ENCODE results near the gene CELSR3.
A peak's percentile ranks its signal among the peaks of the same experiment; 100 is the strongest.

The CELSR3 gene

DNA sequence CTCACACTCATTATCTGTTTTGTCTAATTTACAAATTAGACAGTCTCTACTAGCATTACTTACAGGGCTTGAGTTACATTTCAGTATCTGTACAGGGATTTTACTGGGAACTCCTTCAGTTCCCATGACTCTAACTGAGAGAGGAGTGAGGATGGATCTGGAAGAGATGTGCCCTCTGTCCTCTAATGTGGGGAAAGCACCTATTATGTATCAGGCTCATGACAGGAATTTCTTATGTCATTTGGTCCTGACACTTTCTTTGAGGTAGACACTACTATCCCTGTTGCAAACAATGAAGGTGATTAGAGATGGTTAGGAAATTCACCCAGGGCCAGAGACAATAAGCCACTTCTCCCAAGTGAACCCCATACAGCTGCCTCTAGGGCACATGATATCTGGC, 33.9 kb upstream of the CELSR3 start:
- Histone ChIP-seq H3K36me3 (ENCODE audit: control insufficient read depth, insufficient read depth, low read length) (peaks cover 93% of the 10 kb centered on the region), H3K27ac (ENCODE audit: low read depth, low read length, severe bottlenecking) (peak overlapping the region; percentile 16), H3K4me3 (ENCODE audit: extremely low read depth, insufficient read depth, low read length, poor library complexity, severe bottlenecking) (no peak overlapping the region), H3K4me1 (ENCODE audit: control insufficient read depth, insufficient read depth, low read length, poor library complexity, severe bottlenecking) (peaks cover 27% of the 10 kb centered on the region), H3K9me3 (ENCODE audit: control insufficient read depth, low read length) (no peaks in the 10 kb centered on the region)

DNA sequence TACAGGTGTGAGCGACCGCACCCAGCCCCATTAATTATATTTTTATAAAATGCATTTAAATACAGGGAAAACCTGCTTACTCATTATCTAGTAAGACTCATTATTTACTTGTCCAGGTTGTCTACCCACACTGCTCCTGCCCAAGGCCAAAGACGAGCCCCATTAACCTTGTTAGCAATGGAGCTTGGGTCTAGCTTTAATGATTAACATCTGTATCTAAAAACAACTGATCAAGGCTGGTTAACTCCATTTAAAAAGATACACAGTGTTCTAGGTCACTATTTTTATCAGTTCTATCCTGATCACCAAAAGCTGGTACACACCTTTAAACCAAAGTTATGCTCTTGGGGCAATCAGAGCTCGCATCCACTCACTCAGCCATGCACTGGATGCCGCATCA, 33.5 kb upstream of the CELSR3 start:
- Histone ChIP-seq H3K36me3 (ENCODE audit: control insufficient read depth, insufficient read depth, low read length) (peaks cover 93% of the 10 kb centered on the region), H3K4me3 (ENCODE audit: extremely low read depth, insufficient read depth, low read length, poor library complexity, severe bottlenecking) (no peak overlapping the region), H3K4me1 (ENCODE audit: control insufficient read depth, insufficient read depth, low read length, poor library complexity, severe bottlenecking) (peaks cover 27% of the 10 kb centered on the region), H3K27ac (ENCODE audit: low read depth, low read length, severe bottlenecking) (peak overlapping the region; percentile 16), H3K9me3 (ENCODE audit: control insufficient read depth, low read length) (no peaks in the 10 kb centered on the region)
- 94 to 100% methylated on average over 2 to 3 of the region's 5 CpGs for WGBS, 2 experiments (ENCODE audit: insufficient coverage in 2 of 2)

DNA sequence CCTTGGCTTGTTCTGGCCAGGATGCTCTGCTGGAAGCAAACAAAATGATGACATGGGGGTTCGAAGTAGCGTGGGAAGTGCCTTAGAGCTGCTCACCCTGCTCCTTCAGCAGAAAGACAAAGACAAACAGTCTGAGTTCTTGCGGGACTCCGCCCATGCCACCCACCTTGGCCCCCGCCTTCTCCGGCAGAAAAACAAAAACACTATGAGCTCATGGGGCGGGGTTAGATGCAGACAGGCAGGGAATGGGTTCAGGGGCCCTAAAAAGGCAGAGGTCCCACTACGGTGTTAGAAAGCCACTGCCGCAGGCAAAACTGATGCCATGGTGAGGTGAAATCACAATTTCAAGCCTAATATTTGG, 32.7 kb upstream of the CELSR3 start:
- Histone ChIP-seq H3K9me3 (ENCODE audit: control insufficient read depth, low read length) (no peaks in the 10 kb centered on the region), H3K4me1 (ENCODE audit: control insufficient read depth, insufficient read depth, low read length, poor library complexity, severe bottlenecking) (peaks cover 27% of the 10 kb centered on the region), H3K4me3 (ENCODE audit: extremely low read depth, insufficient read depth, low read length, poor library complexity, severe bottlenecking) (peak overlapping the region; percentile 29), H3K27ac (ENCODE audit: low read depth, low read length, severe bottlenecking) (peak overlapping the region; percentile 93), H3K36me3 (ENCODE audit: control insufficient read depth, insufficient read depth, low read length) (peaks cover 93% of the 10 kb centered on the region)
- 39 to 42% methylated on average over 2 to 6 of the region's 9 CpGs for WGBS, 2 experiments (ENCODE audit: insufficient coverage in 2 of 2)

DNA sequence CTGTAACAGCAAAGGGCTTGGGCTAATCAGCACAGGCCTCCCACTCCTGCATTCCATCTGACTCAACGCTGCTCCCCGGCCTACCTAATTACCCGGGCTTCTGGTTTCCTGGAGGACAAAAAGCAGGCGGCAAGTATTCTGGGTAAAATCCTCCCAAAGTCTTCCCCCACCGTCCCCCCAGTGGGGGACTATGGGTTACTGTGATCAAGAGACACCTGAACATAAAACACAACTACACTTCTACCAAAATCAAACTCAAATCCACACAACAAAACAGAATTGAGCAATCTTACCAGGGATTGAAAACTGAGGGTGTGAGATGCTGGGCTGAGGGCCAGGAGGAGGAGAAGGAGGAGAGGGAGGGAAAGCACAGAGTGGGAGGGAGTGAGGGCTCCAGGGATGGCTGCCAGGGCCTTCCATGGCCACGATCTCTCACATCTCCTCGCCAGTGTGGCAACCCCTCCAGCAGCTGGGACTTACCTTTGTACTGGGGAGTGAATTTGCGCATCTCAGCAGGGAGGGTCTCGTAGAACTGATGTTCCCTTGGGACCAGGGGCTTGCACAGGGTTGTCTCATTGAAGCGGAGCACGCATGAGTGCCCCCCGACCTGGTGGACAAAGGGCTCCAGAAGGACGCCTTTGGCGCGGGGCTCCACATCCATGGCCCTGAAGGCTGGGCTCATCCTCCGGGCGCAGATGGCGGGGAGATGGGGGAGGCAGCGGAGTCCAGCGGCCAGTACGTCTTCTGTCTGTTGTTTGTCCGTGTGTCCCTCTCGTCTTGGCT, 32.1 kb upstream of the CELSR3 start:
- peaks cover 27% of the 10 kb centered on the region for H3K4me1 ChIP-seq (ENCODE audit: control insufficient read depth, insufficient read depth, low read length, poor library complexity, severe bottlenecking)
- H3K4me3 ChIP-seq (ENCODE audit: extremely low read depth, insufficient read depth, low read length, poor library complexity, severe bottlenecking) = peak overlapping the region; percentile 29
- 71 to 79% methylated on average over 14 to 18 of the region's 23 CpGs for WGBS, 2 experiments (ENCODE audit: insufficient coverage in 2 of 2)
- H3K36me3 ChIP-seq (ENCODE audit: control insufficient read depth, insufficient read depth, low read length) = peaks cover 93% of the 10 kb centered on the region
- no peaks in the 10 kb centered on the region for H3K9me3 ChIP-seq (ENCODE audit: control insufficient read depth, low read length)
- peak overlapping the region; percentile 93 for H3K27ac ChIP-seq (ENCODE audit: low read depth, low read length, severe bottlenecking)

GRCh38 chr3:48693826-48694225, 31.1 kb upstream of the CELSR3 start:
- 87 to 89% methylated on average over 3 to 5 of the region's 8 CpGs for WGBS, 2 experiments (ENCODE audit: insufficient coverage in 2 of 2)
- peak overlapping the region; percentile 29 for H3K4me3 ChIP-seq (ENCODE audit: extremely low read depth, insufficient read depth, low read length, poor library complexity, severe bottlenecking)
- H3K36me3 ChIP-seq (ENCODE audit: control insufficient read depth, insufficient read depth, low read length) = peaks cover 93% of the 10 kb centered on the region
- H3K4me1 ChIP-seq (ENCODE audit: control insufficient read depth, insufficient read depth, low read length, poor library complexity, severe bottlenecking) = peaks cover 27% of the 10 kb centered on the region
- no peak overlapping the region for H3K27ac ChIP-seq (ENCODE audit: low read depth, low read length, severe bottlenecking)
- no peaks in the 10 kb centered on the region for H3K9me3 ChIP-seq (ENCODE audit: control insufficient read depth, low read length)

GRCh38 chr3:48692551-48692950, 29.9 kb upstream of the CELSR3 start:
- Histone ChIP-seq H3K9me3 (ENCODE audit: control insufficient read depth, low read length) (no peaks in the 10 kb centered on the region), H3K4me3 (ENCODE audit: extremely low read depth, insufficient read depth, low read length, poor library complexity, severe bottlenecking) (no peak overlapping the region), H3K36me3 (ENCODE audit: control insufficient read depth, insufficient read depth, low read length) (peaks cover 93% of the 10 kb centered on the region), H3K27ac (ENCODE audit: low read depth, low read length, severe bottlenecking) (no peak overlapping the region), H3K4me1 (ENCODE audit: control insufficient read depth, insufficient read depth, low read length, poor library complexity, severe bottlenecking) (peaks cover 28% of the 10 kb centered on the region)

- Histone ChIP-seq H3K9me3 (ENCODE audit: control insufficient read depth, low read length) (no peaks in the 10 kb centered on the region), H3K4me3 (ENCODE audit: extremely low read depth, insufficient read depth, low read length, poor library complexity, severe bottlenecking) (no peak overlapping the region), H3K27ac (ENCODE audit: low read depth, low read length, severe bottlenecking) (no peak overlapping the region), H3K36me3 (ENCODE audit: control insufficient read depth, insufficient read depth, low read length) (peaks cover 90% of the 10 kb centered on the region), H3K4me1 (ENCODE audit: control insufficient read depth, insufficient read depth, low read length, poor library complexity, severe bottlenecking) (peaks cover 30% of the 10 kb centered on the region)
- WGBS, 2 experiments (ENCODE audit: insufficient coverage in 2 of 2) = 100% methylated on average over 2 of the region's 2 CpGs; no CpG with 5 or more reads in 1 of the 2 experiments
These were observed 28.3 kb upstream of the CELSR3 start for GRCh38 chr3:48690846-48691458.

DNA sequence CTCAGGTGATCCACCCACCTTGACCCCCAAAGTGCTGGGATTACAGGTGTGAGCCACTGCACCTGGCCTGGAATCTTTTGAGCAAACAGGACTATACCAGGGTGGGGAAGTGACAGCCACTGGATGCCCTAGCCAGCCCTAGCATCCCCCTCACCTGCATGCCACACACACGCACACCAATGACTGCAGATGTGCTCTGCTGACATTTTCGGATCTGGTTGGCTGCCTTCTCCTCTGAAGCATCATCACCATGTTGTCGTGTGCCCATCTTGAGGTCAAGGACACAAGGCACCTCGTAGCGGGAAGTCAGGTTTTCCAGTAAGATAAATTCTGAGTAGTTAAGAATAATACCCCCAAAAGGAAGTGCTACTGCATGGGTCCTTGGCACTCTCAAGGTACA, 26.7 kb upstream of the CELSR3 start:
- Histone ChIP-seq H3K36me3 (ENCODE audit: control insufficient read depth, insufficient read depth, low read length) (peaks cover 75% of the 10 kb centered on the region), H3K9me3 (ENCODE audit: control insufficient read depth, low read length) (no peaks in the 10 kb centered on the region), H3K4me1 (ENCODE audit: control insufficient read depth, insufficient read depth, low read length, poor library complexity, severe bottlenecking) (peaks cover 26% of the 10 kb centered on the region), H3K27ac (ENCODE audit: low read depth, low read length, severe bottlenecking) (no peak overlapping the region), H3K4me3 (ENCODE audit: extremely low read depth, insufficient read depth, low read length, poor library complexity, severe bottlenecking) (no peak overlapping the region)
- WGBS, 2 experiments (ENCODE audit: insufficient coverage in 2 of 2) = 100% methylated on average over 2 of the region's 5 CpGs

DNA sequence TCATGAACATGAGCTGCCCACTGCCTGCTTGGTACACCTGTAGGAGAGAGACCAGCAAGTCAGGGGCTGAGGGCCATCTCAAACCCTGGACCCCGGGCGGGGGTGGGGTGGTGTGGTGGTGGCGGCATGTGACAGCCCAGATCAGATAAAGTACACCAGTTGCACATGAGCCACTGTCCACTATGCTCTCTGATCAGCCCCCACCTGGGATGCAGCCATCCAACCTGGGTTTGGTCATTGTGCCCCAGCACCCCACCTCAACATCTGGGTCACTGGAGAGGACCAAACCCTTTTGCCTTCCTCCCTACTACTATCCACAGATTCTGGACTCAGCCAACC, 26.0 kb upstream of the CELSR3 start:
- WGBS, 2 experiments (ENCODE audit: insufficient coverage in 2 of 2) = 100% methylated on average over 3 of the region's 3 CpGs; no CpG with 5 or more reads in 1 of the 2 experiments

DNA sequence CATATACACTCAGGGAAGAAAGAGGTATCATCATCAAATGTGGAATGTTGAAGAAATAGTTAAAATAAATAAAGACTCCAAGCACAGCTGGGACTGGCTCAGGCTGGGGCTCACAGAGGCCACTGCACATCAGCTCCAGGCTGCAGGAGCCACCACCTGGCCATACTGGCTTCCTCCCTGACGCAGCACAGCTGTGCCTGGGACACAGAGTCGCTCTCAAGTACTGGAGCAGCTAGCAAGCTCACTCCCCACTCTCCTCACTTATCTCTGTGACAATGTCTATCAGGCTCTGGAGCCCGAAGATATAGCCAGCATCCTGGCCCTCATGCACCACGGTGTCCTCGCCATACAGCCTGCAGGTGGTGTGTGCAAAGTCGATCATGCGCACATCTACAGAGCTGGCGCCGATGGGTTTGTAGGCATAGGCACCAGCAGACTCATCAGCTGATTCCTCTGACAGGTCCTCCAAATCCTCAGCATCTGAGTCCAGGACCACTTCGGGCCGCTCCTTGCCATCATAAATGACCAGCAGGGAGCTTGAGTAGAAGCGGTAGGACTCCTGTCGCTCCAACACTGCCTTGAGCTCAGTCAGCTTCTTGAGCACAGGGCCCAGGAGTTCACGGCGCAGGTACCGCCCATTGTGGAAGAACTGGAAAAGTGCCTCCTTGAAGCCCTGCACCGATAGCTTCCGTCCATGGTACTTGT, 25.5 kb upstream of the CELSR3 start:
- Histone ChIP-seq H3K4me1 (ENCODE audit: control insufficient read depth, insufficient read depth, low read length, poor library complexity, severe bottlenecking) (peaks cover 21% of the 10 kb centered on the region), H3K9me3 (ENCODE audit: control insufficient read depth, low read length) (no peaks in the 10 kb centered on the region), H3K36me3 (ENCODE audit: control insufficient read depth, insufficient read depth, low read length) (peaks cover 68% of the 10 kb centered on the region), H3K4me3 (ENCODE audit: extremely low read depth, insufficient read depth, low read length, poor library complexity, severe bottlenecking) (no peak overlapping the region), H3K27ac (ENCODE audit: low read depth, low read length, severe bottlenecking) (no peak overlapping the region)
- 97 to 98% methylated on average over 18 of the region's 18 CpGs for WGBS, 2 experiments (ENCODE audit: insufficient coverage in 2 of 2)

More for the DNA sequence above, 26.0 kb upstream of the CELSR3 start:
- Histone ChIP-seq H3K4me1 (ENCODE audit: control insufficient read depth, insufficient read depth, low read length, poor library complexity, severe bottlenecking) (peaks cover 24% of the 10 kb centered on the region), H3K4me3 (ENCODE audit: extremely low read depth, insufficient read depth, low read length, poor library complexity, severe bottlenecking) (no peak overlapping the region), H3K9me3 (ENCODE audit: control insufficient read depth, low read length) (no peaks in the 10 kb centered on the region), H3K27ac (ENCODE audit: low read depth, low read length, severe bottlenecking) (no peak overlapping the region), H3K36me3 (ENCODE audit: control insufficient read depth, insufficient read depth, low read length) (peaks cover 69% of the 10 kb centered on the region)

GRCh38 chr3:48687220-48687678, 24.6 kb upstream of the CELSR3 start:
- peaks cover 21% of the 10 kb centered on the region for H3K4me1 ChIP-seq (ENCODE audit: control insufficient read depth, insufficient read depth, low read length, poor library complexity, severe bottlenecking)
- H3K36me3 ChIP-seq (ENCODE audit: control insufficient read depth, insufficient read depth, low read length) = peaks cover 67% of the 10 kb centered on the region
- no peak overlapping the region for H3K4me3 ChIP-seq (ENCODE audit: extremely low read depth, insufficient read depth, low read length, poor library complexity, severe bottlenecking)
- WGBS, 2 experiments (ENCODE audit: insufficient coverage in 2 of 2) = 67 to 100% methylated on average over 2 to 3 of the region's 3 CpGs
- peak overlapping the region; percentile 36 for H3K27ac ChIP-seq (ENCODE audit: low read depth, low read length, severe bottlenecking)
- H3K9me3 ChIP-seq (ENCODE audit: control insufficient read depth, low read length) = no peaks in the 10 kb centered on the region
